GM19452 (cell line): ENCODE measurements around the gene SELENOO.

Source experiments
- ATAC-seq: cut with Tn5 transposase; IDR thresholded peaks from one replicate; pipeline ENCODE4 v1.9.1; 2021; ENCODE audit not compliant: unreplicated experiment

The SELENOO gene

GRCh38 chr22:50232481-50233151, 31.8 kb downstream of the SELENOO start:
- no peak for ATAC-seq

- ATAC-seq: no peak
Observed at GRCh38 chr22:50233223-50233622, 32.4 kb downstream of the SELENOO start.

DNA sequence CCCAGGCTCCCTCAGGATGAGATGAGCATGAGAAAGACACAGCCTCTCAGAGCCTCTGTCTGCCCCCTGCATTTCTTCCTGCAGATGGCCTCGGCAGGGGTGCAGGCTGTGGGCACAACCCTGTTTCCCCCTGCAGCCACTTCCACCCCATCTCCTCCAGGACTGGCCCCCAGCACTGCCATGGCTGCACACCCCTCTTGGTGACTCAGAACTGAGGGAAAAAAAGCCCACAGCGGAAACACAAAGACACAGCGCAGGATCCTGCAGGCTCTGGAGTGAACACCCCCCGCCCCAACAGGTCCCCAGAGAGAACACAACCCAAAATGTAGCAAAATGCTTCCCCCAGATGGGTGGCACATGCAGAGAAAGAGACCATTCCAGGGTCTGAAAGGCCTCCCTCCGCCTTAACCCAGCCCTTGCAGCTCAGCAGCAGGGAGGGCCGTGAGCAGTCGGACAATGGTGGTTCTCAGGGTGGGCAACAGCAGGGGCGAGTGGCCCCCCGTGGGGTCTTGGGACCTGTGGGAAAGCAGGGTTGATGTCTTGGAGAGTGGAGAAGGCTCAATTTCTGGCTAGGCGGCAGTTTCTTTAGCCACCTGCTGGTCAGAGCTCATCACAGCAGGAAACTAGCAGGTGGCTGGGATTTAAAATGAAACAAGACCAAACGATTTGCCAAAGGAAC, 36.1 kb downstream of the SELENOO start:
- no peak for ATAC-seq

GRCh38 chr22:50238755-50239154, 37.9 kb downstream of the SELENOO start:
- ATAC-seq: no peak

DNA sequence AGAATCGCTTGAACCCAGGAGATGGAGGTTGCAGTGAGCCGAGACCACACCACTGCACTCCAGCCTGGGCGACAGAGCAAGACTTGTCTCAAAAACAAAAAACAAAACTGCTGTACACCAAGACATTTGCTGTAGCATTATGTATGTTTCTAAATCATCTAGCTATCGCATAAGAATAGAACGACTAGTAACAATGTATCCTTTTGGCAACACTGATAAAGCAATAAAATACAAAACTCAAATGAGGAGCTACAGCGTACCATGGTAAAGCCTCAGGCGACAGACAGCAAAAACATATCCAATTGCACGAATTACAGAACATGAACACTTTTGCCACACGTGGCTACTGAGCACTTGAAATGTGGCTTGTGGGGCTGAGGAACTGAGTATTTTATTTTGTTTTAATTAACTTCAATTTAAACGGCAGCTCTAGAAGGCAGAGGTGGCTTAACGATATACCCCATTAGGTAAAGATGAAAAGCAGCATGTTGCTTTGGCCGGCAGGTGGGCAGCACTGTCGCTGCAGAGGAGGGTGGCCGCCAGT, 41.7 kb downstream of the SELENOO start:
- ATAC-seq: no peak

- ATAC-seq: peak; percentile 1
Observed at GRCh38 chr22:50243685-50244419, 43.0 kb downstream of the SELENOO start.

DNA sequence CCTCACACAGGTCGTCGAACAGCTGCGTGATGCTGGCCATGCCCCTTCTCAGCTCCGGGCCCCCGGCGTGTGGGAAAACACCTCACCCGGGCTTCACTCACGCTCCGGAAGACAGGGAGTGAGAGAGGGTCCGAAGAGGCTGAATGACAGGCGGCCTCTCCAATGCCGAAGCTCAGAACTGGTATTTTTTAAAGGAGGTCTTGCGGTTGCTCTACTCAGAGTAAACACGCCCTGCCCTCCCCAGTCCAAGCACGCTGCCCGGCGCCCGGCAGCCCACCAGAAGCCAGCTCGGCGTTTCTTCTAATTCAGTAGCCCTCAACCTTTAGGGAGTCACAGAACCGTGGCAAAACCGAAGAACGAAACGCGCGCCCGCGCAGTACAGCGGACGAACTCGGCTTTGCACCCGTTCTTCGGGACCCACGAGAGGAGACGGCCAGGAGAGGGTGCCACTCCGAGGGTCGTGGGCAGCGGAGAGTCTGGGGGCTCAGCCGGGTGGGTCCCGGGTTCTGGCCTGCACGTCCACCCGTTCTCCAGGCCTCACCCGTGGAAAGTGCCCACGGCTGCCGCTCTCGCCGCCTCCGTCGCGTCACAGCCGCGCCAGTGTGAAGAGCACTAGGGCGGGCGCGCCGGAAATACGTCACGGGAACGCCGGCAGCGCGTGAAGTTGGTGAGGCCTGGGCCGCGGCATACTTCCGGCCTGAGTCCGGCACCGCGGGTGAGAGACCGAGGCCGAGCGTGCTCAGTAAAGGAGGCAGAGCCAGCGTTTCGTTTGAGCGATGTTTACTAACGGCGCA, 43.8 kb downstream of the SELENOO start, which contains the start of gene TUBGCP6:
Gene TUBGCP6 (minus strand): TSS at position 604 of the 794 bp plus-strand sequence. CDS start 564 bp downstream, at position 40.
- peak; percentile 54 for ATAC-seq

GRCh38 chr22:50245214-50246072, 44.6 kb downstream of the SELENOO start:
- ATAC-seq: peak; percentile 17

DNA sequence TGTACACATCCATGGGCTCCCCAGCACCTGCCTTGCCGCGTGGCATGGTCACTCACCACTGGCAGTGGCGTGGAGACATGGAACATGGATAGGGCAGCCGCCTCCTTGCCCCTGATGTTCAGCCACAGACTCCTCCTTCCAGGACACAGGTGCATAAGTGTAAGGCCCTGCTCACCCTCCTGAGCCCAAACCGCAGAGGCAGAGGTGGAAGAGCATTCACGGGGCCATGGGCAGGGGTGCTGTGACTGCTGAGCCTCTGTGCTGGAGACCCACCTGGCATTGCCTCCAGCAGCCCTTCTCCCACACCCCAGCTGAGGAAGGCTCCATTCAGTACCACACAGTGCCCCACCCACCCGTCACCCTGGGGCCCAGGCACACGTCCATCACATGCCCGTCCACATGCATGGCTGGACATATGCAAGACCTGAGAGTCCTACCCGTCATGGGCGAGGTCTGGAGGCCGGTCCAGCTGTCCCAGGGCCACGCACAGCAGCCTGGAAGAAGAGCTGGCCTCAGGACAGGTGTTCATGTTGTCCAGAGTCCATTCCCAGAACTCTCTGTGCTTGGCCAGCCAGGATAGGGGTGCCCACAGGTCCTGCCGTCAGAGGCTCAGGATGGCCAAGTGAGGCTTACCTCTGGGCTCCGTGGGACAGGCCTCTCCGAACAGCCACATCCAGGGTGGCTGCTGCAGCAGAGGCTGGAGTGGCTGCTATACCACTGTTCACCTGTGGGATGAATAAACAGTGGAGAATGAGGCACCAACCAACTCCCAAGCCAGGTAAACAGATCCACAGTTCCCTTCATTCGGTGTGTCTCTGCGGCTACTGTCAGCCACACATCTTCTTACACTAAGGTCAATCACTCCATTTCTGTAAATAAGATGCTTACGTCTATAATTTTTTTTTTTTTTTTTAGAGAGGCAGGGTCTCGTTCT, 45.7 kb downstream of the SELENOO start:
- ATAC-seq: no peak

- ATAC-seq: no peak
Observed at GRCh38 chr22:50247748-50248147, 46.9 kb downstream of the SELENOO start.

GRCh38 chr22:50248196-50249081, 47.6 kb downstream of the SELENOO start:
- no peak for ATAC-seq

DNA sequence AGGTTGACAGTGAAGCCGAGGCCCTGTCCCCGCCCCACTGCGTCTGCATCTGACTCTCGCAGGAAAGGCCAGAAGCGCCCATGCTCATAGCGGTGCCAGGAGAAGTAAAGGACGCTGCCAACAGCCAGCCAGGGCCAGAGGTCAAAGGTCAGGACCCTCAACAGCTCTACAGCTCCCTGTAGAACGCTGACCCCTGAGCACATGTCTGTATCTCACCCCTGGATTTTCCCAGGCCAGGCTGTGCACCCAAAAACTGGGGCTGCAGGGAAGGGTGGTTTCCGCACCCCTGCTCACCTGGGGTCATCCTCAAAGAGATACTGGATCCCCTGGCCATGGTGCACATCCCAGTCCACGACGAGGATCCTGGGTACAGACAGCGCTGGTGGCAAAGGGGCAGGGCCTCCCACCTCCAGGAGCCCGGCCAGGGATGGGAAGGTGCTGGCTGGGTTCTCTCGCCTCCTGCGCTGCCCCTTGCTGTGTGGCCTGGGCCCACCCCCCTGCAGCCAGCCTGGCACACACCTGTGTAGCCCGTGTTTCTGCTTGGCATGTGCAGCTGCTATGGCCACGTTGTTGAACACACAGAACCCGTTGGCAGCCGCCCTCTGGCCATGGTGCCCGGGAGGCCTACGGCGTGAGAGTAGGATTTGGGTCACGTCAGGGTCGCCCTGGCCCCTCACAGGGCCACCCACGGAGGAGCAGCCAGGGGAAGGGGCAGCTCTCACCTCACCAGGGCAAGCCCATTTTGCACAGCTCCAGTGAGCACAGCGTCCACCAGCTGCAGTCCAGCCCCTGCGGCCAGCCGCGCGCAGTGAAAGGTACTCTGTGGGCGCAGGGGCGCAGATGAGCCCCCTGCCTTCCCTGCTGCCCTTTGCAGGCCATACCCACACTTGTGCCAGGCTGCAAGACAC, 48.8 kb downstream of the SELENOO start:
- no peak for ATAC-seq

GRCh38 chr22:50250249-50250554, 49.4 kb downstream of the SELENOO start:
- ATAC-seq: no peak

DNA sequence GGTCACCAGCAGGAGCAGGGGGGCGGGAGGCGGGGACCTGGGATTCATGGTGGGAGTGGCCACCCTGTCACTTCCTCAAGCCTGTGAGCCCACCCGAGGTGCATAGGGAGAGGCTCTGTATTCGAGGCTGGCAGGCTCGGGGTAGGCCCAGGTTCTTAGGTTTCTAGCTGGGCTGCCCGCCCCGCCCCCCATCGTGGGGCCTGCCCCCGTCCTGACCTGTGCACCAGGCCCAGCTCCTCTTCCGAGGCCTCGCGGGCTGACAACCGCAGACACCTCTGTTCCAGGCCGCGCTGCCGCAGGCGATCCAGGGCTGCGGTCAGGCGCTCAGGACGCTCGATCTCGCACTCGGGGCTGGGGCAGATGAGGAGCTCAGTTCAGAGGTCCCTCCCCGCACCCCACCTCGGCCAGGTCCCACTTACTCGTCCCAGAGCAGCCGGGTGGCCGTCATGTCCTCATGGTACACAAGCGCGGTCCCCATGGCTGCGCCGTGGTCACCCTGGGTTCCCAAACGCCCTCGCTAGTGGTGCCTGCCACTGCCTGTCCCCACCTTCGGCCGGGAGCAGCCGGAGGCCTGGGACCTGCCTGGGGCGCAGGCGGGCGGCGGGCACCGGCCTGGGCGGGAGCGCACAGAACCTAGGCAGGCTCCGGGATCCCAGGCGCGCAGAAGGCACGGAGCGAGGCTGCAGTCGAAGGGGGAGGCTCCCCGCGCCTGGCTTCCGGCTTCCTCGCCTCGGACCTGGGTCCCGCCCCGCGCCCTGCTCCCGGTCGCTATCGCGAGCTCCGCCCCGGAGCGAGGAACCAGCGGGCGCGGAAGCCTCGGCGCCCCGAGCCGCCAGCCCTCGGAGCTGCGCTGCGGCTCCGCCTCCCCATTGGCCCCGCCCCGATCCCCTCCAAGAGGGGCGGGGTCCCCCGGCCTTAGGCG, 50.0 kb downstream of the SELENOO start, which contains the start of gene HDAC10:
Gene HDAC10 (minus strand): TSS at position 711 of the 922 bp plus-strand sequence. CDS start 233 bp downstream, at position 478.
- ATAC-seq: peak; percentile 57

DNA sequence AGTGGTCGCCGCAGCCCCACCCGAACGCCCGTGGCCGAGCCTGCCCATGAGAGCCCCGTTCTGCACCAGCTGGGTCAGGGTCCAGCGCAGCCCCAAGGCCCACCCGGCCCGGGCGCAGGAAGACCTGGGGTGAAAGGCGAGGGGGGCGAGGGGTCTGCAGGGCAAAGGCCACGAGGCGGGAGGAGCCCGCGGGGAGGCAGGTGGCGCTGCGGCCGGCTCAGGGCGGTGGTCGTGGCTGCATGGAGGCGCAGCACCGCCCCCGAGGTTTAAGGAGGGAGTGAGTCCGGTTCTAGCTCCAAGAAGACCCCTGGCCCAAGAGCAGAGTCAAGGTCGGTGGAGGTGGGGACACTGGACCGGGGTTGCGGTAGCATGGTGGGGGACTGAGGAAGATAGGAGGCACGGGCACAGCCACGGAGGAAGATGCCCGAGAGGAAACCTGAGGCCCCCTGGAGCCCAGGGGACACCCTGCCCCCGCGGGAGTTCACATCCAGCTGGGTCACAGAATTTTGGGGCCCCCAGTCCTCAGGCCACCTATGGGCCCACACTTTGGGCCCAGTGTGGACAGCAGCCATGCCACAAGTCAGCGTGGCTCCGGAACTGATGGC, 50.8 kb downstream of the SELENOO start:
- ATAC-seq: no peak
